Stomach (tissue), 4 donors: ENCODE measurements around the gene SLC2A4.

Experiments
- POLR2AphosphoS5 ChIP-seq, 3 donors: sonication (generic); formaldehyde crosslinking; IDR thresholded peaks; one replicate each; pipeline ENCODE4 v1.6.1; 2016; ENCODE audit warnings: antibody characterized with exemption in 3 of 3
- TF ChIP-seq, protein P1 (sequence below), 7 experiments: fragments of 450-650 bp in 4 of 7; fragments of 200-600 bp in 3 of 7; sonication (generic) in 3 of 7; IDR thresholded peaks; one replicate each; pipeline ENCODE4 v1.5.1; 2016 to 2019; ENCODE audit warnings: antibody characterized with exemption in 7 of 7, control low read depth in 2 of 7, mild to moderate bottlenecking in 1 of 7

DNA sequence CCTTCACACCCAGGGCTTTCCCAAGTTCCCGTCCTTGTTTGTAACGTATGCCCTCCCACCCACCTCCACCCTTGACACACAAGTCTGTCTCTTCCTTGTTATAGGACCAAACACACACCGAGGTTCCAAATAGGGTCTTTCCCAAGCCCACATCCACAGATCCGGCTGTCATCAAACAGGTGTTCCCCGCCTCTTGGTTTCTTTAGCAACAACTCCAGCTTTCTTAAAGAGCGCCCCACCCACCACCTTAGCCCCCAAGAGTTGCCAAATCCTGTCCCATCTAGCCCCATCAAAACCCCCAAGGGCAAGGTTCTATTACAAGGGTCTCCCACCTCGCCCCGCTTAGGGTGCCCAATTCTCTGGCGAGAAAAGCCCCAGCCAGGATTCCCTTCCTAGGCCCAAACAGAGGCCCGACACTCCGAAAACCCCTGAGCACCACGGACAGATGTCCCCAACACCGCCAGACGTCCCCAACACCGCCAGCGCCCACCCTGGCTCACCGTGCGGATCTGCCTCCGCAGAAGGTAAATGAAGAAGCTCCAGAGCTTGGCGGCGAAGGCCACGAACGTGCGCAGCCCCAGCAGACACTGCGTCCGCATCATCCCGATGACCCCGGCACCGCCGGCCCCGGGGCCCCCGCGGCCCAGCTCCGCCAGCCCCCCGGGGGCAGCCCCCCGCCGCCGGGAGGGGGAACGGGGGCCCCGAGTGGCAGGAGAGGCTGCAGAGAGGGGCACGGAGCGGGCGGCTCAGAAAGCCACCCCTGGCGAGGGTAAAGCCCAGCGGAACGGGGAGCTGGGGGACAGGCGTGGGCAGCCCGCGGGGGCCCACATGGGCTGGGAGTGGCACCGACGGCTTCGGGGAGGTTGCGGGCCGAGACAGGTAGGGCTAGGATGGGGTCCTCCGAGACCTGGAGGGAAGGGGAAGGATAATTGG lies 30.6 kb upstream of the SLC2A4 start:
- TF ChIP-seq, protein P1, sequence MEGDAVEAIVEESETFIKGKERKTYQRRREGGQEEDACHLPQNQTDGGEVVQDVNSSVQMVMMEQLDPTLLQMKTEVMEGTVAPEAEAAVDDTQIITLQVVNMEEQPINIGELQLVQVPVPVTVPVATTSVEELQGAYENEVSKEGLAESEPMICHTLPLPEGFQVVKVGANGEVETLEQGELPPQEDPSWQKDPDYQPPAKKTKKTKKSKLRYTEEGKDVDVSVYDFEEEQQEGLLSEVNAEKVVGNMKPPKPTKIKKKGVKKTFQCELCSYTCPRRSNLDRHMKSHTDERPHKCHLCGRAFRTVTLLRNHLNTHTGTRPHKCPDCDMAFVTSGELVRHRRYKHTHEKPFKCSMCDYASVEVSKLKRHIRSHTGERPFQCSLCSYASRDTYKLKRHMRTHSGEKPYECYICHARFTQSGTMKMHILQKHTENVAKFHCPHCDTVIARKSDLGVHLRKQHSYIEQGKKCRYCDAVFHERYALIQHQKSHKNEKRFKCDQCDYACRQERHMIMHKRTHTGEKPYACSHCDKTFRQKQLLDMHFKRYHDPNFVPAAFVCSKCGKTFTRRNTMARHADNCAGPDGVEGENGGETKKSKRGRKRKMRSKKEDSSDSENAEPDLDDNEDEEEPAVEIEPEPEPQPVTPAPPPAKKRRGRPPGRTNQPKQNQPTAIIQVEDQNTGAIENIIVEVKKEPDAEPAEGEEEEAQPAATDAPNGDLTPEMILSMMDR (IDR thresholded peaks at IDR 0.05) = no peak
- no peak for TF ChIP-seq POLR2AphosphoS5 (IDR thresholded peaks at IDR 0.05)
